ENCODE results near the gene PPARD.
"Not testable (repeated sequence)": the region's sequence is repeated elsewhere in the genome, so short reads cannot be mapped to it uniquely, and the experiment has no call there.

PPARD gene

GRCh38 chr6:35386989-35387388, 44.6 kb downstream of the PPARD start:
- no peak for DNase-seq

DNA sequence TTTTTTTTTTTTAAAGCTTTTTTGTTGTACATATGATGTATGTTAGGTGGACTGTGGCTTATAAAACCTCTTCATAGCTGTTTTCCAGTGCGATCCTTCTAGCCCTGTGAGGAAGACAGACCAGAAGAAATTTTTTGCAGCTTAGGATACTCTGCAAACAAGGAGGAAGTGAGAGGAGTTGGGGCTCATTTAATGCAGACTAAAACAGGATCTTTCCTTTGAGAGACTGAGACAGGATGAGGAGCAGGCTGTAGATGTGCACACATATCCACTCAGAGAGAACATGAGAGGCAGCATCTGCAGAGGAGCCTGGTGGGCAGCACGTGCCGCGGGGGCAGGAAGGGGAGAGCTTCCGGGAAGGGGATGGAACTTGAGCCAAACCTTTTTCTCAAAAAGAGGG, 45.7 kb downstream of the PPARD start:
- DNase-seq, result no peak

DNA sequence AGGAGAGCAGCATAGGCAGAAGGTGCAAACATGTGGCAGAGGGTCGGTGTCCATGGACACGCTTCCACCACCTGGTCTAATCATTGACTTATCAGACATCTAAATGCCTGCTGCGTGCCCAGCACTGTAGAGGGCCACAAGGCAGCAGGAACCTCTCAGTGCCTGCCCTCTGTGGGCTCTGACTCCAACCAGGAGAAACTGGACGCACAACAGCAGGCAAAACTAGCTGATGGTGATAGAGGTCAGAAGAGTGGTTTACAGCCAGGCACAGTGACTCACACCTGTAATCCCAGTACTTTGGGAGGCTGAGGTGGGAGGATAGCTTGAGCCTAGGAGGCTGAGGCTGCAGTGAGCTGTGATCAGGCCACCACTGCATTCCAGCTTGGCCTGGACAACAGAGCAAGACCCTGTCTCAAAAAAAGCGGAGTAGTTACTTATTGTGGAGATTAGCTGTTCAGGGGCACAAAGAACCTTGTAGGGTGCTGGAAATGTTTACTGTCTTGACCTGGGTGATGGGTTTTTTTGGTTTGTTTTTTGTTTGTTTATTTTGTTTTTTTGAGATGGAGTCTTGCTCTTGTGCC, 46.5 kb downstream of the PPARD start:
- DNase-seq, result no peak

DNA sequence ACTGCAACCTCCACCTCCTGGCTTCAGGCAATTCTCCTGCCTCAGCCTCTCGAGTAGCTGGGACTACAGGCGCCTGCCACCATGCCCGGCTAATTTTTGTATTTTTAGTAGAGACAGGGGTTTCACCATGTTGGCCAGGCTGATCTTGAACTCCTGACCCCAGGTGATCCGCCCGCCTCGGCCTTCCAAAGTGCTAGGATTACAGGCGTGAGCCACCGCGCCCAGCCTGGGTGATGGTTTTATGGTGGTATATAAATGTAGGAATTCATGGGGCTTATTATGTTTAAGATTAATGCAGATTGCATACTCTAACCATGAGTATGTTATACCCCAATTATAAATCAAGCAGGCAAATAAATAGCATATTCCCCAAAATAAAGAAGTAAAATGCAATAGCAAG, 47.0 kb downstream of the PPARD start:
- not testable (repeated sequence) for DNase-seq

GRCh38 chr6:35391240-35391968, 49.0 kb downstream of the PPARD start:
- no peak for DNase-seq

- no peak for DNase-seq
Measured at GRCh38 chr6:35392111-35392702, 49.8 kb downstream of the PPARD start.

GRCh38 chr6:35392773-35393672, 50.7 kb downstream of the PPARD start:
- DNase-seq, result no peak

- DNase-seq, result no peak
Measured at GRCh38 chr6:35396991-35397390, 54.6 kb downstream of the PPARD start.

GRCh38 chr6:35397806-35398418, 55.6 kb downstream of the PPARD start:
- DNase-seq, result no peak

- DNase-seq, result no peak
Measured at GRCh38 chr6:35398526-35398925, 56.2 kb downstream of the PPARD start.

DNA sequence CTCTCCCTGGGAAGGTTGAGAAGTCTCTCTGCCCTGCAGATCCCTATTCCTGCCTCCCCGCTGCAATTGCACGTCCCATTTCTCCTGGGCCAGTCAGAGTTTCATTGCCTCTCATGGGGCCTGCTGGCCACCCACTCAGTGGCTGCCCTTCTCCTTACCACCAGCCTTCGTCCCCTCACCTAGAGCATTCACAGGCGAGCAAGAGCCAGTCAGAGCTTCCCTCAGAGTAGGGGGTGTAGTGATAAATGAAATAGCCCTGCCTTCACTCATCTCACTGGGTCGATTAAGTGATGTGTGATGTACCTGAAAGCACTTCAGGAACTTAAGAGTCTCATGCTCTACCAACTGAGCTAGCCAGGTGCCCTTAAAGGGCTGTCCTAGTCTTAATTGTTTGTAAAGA, 57.8 kb downstream of the PPARD start:
- no peak for DNase-seq

DNA sequence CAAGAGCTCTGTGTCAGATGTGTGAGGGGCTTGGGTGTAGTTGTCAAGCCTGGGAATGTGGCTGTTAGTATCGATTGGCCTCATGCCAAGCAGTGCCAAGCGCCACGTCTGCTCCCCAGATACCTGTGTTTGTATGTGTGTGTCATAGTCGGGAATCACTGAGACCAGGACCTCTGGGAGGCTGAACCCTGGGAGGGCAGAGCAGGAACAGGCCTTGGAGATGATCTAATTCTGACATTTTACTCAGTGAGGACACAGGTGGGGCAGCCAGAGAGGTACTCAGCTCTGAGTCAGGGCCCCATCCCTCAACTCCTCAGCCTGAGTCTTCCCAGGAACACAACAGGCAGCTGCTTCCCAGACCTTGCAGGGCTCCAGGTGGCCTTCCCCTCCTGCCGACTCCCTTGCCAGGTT, 58.5 kb downstream of the PPARD start:
- no peak for DNase-seq

DNA sequence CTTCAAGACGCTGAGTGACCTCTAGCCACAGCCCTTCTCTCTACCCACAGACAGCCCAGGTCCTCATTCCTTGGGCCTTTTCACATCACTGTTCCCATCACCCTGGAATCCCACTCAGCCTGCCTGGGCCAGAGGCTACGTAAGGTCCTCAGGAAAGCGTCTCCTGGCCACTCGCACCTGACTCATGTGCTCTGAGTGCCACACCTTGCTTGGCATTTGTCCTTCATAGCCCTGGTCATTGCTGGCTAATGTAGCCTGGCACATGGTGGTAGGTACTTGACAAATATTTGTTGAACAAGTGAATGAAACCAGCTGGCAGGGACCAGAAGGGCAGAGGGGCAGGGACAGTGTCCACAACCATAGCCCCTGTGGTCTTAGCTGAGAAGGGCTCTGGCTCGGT, 59.2 kb downstream of the PPARD start:
- DNase-seq, result no peak

DNA sequence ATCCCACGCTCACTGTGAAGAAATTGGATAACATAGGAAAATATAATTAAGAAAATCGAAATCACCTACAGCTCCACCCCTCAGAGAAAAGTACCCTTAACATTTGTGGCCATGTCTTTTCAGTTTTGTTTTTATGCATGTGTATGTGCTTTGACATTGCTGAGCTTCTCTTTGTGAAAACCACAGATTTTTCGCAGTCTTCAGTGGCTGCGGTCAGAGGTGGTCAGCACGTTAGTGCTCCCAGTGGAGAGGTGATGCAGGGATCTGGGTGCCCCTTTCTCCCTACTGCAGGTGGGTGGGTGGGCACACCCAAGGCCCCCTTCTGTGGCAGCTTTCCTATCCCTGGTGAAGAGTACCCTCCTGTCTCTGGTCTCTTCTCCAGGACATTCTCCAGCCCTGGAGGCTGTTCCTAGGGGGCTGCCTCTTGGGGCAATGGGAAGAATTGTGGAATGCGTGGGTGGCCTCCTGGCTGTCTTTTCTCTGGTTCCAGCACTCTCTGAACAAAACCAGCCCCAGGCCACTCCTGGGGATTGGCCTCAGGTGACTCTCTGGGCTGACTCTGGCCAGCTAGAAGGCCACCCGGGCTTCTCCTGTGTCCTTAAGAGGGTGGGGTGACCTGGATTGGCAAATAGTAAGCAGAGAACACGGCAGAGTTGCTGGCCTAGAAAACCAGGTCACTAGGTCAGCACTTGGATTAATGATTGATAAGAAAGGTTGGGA, 59.9 kb downstream of the PPARD start:
- no peak for DNase-seq

GRCh38 chr6:35402856-35403191, 60.5 kb downstream of the PPARD start:
- DNase-seq, result no peak

GRCh38 chr6:35403544-35404442, 61.4 kb downstream of the PPARD start:
- DNase-seq, result no peak

DNA sequence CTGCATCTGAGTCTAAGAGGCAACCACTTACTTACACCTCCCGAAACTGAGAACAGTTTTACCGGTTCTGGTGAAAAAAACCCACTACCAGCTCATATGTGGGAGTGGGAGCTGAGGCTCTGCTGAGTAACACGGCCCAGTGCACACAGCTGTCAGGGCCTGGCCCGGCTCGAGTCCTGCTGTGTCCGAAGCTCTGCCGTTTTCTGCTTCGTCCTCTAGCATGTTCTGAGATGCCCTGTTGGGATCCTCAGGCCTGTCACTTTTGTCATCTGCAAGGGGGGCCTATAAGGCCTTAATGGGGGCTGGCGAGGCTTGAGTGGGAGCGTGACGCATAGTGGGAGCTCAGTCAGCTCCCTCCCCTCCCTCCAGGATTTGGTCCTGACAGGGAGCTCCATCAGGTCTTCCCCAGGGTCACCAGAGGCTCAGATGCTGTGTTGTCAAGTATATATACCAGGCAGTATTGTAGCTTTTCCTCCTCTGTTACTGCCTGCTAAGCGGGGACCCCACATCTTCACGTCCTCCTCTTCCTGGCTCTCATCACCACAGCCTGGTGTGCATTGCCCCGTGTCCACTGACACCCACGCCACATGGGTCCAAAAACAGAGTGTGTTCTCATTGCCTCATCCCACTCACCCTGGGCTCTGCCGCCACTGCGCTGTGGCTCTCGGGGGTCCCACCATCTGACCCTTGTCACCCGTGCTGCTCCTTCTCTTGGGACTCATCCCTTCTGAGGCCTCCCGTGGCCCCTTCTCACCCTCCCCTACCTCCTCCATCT, 64.5 kb downstream of the PPARD start:
- no peak for DNase-seq

DNA sequence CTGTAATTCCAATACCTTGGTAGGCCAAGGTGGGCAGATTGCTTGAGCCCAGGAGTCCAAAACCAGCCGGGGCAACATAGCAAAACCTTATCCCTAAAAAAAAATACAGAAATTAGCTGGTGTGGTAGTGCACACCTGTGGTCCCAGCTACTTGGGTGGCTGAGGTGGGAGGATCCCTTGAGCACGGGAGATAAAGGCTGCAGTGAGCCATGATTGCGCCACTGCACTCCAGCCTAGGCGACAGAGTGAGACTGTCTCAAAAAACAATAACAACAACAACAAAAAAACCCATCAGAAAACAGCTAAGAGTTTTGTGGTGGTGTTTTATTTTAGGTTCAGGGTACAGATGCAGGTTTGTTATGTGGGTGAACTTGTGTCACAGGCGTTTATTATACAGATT, 66.9 kb downstream of the PPARD start:
- no peak for DNase-seq

DNA sequence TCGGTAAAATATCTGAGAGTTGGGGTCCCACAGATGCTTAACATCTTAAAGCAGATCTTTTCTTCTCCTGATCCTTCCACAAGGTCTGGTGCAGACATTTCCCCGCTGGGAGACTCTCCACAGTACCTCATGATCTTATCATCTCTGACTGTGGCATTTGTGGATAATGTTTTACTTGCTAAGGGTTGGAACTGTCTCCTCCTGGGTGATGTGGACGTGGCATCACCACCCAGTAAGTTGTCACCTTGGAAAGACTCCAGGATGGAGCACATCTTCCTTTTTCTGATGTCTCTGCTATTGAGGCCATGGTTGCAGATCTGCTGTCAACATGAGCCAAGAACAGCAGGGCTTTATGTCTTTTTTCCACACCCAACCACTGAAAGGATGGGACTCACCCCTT, 67.8 kb downstream of the PPARD start:
- no peak for DNase-seq

- no peak for DNase-seq
Measured at GRCh38 chr6:35411066-35411465, 68.7 kb downstream of the PPARD start.

GRCh38 chr6:35412102-35412501, 69.7 kb downstream of the PPARD start:
- DNase-seq, result no peak
